Stimulated activated CD4-positive, alpha-beta T cell treated with anti-CD3 and anti-CD28 coated beads, Interleukin-15, amount 100 ng/mL, for 1 hour (primary cell): Measurements from ENCODE around the gene ACTN3.
"Not testable (repeated sequence)": the region's sequence is repeated elsewhere in the genome, so short reads cannot be mapped to it uniquely, and the experiment has no call there.

Experiments used
- DNase-seq, 2 donors: peaks; one replicate each; pipeline ENCODE4 v3.0.0-alpha.2; 2020; ENCODE audit warnings: low read depth in 1 of 2, low spot score in 1 of 2

The ACTN3 gene

DNA sequence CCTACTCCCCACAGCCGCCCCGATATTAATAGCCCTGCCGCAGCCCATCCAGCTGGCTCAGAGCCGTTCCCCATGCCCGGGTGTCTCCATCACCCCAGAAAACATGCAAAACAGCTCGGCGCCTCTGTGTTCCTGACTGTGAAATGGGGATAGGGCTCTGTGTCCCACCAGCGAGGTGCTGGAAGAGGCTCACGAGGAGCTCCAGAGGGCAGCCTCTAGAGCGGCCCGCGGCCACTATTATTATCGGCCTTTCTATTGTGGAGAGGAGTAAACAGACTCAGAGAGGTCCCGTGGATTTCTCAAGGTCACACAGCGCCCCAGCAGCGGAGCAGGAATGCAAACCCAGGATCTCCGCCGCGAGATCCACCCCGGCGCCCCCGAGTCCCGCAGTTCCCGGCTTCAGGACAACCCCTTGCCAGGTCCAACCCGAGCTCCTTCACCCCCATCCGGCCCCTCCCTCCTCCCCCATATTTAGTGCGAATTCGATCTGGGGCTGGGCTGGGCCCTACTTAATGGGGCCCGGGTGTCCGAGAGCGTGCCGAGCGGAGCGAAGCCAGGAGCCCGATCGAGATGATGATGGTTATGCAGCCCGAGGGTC is at the start of gene ACTN3:
Gene ACTN3, plus strand, starts transcription at position 536 of the 598 bp plus-strand sequence. Its CDS starts 35 bp downstream, at position 571.
- DNase-seq: no peak

DNA sequence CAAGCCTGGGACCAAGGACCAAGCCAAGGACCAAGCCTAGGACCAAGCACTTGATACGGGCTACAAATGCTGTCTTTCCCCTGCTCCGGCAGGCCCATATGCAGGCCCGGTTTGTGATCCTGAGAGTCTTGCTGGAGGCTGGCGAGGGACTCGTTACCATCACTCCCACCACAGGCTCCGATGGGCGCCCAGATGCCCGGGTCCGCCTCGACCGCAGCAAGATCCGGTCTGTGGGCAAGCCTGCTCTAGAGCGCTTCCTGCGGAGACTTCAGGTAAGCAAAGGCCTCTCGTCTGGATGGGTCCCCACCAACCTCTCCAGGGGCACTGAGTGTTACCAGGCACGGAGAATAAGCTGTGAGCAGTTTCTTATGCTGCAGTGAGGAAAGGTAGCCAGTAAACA is 49.5 kb upstream of the ACTN3 start:
- no peak for DNase-seq

DNA sequence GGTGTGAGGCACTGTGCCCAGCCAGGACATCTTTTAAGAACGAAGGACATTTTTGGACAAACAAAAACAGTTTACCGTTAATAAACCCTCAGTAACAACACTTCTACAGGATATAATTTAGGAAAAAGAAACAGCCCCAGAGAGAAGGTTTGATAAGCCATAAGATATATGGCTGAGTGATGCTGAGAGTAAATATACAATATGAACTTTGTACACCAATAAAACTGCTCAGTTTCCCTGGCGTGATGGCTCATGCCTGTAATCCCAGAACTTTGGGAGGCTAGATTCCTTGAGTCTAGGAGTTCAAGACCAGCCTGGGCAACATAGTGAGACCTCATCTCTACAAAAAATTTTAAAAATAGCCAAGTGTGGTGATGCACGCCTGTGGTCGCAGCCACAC is 48.2 kb upstream of the ACTN3 start:
- no peak for DNase-seq

DNA sequence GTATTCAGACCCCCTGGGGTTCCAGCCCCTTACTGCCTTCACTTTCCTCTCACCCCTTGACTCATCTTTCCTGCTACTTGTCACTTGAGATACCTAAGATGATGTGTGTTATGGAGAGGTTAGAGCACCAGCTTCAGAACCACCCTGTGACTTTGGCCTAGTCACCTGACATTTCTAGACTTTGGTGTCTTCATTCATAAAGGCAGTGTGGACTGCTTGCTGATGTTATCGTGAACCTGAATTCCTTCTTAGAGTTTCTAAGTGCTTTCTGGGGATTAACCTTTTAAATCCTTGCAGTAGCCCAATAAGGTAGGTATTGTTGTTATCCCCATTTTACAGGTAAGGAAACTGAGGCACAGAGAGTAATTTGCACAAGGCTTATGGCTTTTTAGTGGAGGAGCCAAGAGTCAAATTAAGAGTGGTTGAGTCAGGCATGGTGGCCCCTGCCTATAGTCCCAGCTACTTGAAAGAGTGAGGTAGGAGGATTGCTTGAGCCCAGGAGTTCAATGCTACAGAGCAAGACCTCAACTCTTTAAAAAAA is 41.4 kb upstream of the ACTN3 start:
- no peak for DNase-seq

DNA sequence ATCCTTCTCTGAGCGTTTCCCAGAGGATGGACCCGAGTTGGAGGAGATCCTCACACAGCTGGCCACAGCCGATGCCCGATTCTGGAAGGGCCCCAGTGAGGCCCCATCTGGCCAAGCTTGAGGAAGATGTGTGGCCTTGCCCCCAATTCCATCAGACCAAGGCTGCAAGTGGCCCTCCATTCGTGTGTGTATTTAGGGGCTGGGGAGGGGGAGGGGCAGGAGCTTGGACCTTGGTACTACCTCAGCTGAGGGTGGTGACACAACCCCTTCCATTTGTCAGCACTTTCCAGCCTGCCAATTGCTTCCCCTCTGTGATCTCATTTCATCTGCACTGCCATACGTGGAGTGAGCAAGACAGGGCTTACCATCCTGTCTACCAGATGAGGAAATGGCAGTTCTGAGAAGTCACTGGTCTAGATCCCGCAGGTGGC is 37.6 kb upstream of the ACTN3 start:
- no peak for DNase-seq

DNA sequence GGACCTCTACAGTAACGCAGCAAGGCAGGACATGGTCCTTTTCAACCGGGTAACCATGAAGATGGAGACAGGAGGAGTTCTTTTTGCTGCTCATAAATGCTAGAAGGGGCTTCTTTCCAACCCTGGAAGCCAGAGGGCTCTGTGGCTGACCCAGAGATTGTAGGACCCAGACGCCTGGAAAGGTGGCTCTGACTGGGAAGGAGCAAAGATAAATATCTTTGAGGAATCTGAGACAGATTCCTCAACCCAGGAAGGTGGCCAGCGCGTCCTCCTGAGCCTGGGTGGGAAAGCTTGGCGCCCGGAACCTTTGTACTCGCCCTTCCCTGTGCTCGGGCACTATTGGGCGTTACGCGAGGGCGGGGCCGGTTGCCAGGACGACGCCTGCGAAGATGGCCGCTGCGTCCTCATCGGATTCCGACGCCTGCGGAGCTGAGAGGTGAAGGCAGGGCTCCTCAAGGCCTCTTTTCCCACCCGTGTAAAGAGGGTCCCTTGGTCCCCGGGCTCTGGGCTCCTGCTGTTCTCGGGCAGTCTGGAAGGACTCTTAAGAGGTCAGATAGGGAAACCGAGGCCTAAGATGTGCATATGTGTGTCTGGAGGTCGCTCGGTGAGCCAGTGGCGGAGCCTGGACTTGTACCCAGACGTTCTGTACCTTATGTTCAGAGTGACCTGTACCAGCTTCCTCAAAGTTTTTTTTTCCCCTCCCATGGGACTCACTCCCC is 36.3 kb upstream of the ACTN3 start, which contains the start of gene BBS1:
Gene BBS1, plus strand, starts transcription at position 365 of the 719 bp plus-strand sequence. Its CDS starts 25 bp downstream, at position 390.
- DNase-seq: peak; percentile 65 to 81

DNA sequence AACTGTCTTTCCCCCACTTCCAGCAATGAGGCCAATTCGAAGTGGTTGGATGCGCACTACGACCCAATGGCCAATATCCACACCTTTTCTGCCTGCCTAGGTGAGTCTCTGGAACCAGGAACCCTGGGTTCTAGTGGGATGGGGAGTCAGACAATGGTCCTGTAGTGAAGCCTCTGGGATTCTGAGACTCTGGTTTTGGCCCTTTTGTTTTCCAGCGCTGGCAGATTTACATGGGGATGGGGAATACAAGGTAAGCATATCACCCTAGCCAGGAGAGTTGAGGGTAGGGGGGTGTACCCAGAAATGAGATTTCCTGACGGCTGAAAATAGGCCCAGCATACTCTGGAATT is 35.7 kb upstream of the ACTN3 start:
- no peak for DNase-seq

DNA sequence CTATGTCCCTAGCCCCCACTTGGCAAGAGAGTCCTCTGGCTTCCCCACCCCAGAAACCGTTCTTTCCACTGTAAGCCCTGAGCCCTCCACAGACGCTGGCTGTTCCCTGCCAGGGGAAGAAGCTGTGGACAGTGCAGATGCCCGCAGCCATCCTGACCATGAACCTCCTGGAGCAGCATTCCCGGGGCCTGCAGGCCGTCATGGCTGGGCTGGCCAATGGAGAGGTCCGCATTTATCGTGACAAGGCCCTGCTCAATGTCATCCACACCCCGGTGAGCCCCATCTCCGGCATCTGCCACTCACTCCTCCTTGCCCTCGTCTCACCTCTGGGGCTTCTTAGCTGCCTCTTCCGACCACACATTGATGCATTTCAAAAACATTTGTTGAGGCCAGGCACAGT is 23.1 kb upstream of the ACTN3 start:
- DNase-seq: no peak

DNA sequence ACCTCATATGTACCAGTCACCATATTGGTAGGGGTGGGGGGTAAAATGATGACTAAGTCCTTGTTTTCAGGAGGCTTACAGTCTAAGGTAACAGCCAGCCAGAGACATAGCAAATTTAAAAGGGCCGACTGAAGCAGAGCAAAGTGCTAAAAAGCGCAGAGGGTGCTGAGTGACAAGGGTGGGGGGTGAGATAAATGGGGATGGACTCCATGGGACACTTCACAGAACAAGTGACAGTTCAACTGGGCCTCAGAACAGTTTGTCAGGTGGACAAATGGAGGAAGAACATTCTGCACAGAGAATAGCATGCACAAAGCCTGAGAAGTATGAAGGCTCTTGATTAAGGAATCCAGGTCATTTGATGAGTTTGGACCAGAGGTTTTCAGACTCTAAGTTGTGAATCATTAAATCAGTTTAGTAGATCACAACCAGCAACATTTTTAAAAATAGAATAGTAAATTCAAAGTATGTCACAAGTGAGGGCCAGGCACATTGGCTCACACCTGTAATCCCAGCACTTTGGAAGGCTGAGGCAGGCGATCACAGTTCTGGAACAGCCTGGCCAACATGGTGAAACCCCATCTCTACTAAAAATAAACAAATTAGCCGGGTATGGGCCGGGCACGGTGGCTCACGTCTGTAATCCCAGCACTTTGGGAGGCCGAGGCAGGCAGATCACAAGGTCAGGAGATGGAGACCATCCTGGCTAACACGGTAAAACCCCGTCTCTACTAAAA is 22.2 kb upstream of the ACTN3 start:
- no peak for DNase-seq

DNA sequence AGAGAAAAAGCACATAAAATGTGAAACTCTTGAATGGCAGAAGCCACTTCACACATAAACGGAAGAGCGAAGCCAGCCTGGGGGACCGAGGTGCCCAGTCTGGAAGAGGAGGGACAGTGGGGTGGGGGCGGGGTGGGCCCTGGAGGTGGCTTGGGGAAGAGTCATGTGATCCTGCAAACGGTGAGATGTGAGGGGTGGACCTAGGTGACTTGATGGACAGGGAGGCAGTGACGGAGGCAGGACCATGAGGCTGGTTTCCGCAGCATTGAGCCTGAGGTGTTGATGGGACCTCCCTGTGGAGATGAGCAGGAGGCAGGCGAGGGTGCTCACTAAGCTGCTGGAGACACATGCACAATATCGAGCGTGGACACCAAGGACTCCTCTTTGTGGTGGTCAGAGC is 17.6 kb upstream of the ACTN3 start:
- no peak for DNase-seq

DNA sequence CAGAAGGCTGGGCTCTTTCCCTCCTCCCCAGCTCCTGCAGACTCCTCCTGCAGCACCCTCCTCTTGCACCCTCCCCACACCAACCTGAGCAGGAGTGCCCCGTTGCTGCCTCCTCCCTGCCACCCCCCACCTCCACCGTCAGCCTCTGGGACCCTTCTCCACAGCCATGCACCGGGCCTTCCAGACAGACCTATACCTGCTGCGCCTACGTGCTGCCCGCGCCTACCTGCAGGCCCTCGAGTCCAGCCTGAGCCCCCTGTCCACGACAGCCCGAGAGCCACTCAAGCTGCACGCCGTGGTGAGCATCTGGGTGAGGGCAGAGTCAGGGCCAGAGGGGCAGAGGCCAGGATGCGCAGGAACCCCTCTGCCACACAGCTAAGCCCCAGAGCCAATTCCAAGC is 17.0 kb upstream of the ACTN3 start:
- DNase-seq: no peak

DNA sequence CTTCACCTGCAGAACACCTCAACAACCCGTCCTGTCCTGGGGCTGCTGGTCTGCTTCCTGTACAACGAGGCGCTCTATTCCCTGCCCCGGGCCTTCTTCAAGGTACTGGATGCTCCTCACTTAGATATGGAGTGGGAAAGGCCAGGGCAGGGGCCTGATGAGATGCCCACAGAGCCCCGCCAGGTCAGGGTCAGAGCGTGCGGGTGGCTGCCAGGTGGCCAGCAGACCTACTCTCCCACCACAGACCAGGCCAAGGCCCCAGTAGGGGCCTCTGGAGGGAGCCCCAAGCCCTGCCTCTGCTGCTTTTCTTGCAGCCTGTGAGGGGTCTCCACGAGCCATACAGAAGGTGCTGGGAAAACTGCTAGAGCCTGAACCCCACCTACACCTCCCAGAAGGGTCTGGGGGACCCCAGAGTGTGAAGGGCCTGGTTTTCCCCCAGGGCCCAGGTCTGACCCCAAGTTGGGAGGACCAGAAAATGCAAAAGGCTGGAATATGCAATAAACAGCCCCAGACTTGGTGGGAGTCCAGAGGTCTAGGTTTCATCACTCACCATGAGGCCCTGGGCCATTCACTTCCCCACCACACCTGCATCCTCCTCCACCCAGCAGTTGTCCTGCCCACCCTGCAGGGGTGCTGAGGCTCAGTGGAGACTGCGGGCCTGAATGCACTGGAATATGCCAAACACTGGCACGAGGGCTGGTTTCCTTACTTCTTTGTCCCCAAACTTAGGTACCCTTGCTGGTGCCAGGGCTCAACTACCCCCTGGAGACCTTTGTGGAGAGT is 15.6 kb upstream of the ACTN3 start:
- no peak for DNase-seq

DNA sequence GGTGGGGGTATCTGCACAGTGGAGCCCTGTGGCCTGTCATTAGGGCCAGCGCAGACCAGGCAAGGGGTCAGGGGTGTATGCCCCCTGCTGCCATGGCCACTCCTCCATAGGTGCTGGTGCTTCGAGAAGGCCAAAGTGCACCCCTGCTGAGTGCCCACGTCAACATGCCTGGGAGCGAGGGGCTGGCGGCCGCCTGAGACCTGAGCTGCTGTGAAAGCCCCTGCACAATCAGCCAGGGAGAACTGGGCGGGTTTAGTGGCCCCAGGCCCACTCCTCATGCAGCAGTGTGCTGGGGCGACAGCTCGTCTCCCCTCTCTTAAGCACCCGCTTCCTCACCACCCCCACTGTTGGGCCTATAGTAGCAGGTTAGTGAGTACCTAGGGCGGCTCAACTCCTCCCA is 14.9 kb upstream of the ACTN3 start:
- no peak for DNase-seq

DNA sequence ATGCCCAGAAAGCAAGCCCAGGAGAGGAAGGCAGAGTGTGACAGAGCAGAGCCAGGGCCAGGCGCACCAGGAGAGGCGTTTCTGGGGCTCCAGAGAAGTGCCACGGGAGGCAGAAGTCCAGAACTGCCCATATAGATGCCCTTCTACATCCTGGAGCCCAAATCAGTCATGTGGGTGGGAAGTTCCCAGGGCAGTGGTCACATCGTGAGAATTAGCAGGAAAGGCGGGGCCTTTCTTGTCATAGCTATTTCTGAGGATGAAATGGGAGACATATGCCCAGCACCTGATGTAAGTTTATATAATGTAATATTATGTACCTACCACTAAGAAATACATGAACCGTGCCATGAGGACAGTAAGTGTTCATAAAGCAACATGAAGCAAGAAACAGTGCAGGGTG is 13.9 kb upstream of the ACTN3 start:
- no peak for DNase-seq

DNA sequence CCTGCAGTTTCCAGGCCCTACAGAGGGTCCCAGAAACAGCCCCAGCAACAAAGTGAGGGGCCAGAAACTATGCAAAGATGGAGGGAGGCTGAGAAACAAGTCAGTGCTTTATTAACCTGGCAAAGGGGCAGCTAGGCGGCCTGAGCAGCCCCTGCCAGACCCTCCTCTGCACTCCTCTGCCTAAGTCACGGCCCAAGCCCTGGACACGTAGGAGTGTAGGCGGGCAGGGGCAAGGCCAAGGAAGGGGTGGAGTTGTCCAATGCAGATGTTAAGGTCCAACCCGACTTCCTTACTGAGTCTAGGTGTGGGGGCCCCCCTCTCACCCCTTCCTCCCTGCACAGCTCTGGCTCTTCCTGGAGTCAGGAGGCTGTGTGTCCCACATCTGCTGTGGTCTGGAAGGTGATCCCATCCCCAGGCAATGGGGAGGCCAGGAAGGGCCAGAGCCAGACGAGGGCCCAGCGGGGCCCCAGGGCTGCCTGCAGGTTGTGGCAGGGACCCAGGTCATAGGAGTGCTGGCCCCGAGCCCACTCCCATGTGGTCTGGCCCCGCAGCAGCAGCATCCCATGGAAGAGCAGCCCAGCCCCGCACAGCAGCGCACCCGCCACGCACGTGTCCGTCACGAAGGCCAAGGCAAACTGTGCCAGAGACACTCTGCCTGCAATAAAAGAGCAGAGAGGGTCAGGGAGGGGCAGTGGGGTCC is 7.4 kb upstream of the ACTN3 start:
- DNase-seq: no peak

DNA sequence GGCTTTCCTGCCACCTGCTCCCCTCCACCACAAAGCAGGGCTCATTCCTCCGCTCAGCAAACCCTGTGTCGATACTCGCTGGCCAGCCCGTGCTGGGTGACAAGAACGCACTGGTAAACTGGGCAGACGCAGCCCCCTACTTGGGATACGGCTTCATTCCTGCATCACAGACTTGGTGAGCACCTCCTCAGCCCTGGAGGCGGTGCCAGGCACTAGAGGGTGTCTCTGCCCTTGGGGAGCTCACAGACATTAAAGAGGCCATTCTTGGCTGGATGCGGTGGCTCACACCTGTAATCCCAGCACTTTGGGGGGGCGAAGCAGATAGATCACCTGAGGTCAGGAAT is 6.9 kb upstream of the ACTN3 start:
- DNase-seq: no peak

DNA sequence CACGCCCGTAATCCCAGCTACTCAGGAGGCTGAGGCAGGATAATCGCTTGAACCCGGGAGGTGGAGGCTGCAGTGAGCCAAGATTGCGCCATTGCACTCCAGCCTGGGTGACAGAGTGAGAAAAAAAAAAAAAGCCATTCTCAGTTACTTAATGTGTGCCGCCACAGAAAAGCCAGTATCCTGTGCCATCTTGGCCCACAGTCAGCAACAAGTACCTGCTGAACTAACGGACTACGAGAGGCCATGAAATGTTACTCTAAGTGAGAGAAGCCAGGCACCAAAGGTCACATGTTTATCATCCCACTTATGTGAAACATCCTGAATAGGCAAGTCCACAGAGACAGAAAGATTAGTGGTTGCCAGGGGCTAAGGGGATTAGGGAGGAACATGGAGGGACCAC is 6.1 kb upstream of the ACTN3 start:
- DNase-seq: not testable (repeated sequence)

DNA sequence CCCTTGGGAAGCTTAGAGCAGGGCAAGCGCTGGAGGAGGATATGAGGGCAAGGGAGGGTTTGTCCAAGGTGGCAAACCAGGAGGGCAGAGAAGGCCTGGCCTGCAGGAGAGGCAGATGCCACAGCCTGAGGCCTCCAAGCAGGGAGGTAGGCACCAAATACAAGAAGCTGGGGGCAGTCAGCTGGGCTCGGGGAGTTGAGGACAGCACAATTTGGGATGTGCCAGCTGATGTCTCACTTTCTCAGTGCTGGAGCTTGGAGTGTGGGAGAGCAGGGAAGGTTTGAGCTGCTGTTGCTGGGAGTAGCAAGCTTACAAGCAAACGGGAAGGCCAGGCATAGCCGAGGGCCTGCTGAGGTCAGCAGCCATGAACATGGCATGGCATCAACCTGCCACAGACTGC is 4.8 kb upstream of the ACTN3 start:
- no peak for DNase-seq

DNA sequence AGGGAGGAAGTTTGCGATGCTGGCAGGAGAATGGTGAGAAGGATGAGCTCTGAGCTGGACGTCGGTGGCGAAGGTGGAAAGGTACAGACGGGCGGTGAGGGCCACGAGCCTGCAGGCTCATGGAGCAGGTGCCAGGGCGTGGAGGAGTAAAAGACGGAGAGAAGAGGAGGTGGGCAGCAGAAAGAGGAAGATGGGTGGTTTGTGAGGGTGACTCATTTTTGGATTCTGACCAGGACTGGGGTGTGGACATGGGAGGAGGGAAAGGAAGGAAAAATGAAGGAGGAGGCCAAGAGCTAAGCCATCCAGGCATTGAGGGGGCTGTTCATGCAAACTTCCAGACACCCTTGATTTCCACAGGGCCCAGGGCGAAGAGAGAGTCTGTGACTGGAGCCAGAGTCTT is 4.3 kb upstream of the ACTN3 start:
- DNase-seq: no peak

DNA sequence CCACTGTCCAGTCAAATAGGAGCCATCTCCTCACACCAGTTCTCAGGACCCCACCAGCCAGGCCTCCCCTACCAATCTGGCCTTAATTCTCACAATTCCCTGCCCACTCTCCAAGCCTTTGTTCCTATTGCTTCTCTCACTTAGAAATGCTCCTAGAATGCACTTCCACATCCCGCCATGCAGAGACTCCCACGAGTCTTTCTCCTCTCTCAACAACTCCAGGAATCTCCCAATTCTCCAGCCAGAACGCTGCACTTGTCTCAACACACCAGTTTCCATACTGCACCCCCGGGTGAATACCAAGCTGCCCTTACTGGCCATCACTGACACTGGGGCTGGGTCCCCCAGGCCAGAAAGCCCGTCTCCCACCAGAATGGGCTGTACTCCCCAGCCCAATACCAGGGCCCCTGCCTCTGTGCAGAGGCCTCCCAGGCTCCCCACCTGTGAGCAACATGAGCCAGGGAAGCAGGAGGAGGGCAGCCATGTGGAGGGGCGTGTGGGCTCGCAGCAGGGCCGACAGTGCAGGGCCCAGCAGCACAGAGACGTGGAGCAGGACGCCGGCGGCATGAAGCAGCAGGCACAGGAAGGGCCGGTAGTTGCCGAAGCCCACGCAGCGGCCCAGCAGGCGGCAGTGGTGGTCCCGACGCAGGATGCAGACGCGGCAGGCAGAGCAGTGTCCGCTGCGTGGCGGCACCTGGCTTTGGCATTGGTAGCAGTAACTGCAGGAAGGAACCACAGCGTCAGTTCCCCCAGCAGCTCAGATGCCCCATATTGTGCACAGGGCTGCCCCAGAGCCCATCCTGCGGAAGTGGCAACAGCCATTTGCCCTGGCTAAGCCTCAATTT is 3.2 kb upstream of the ACTN3 start:
- DNase-seq: peak; percentile 25 to 28
